HG02763 (cell line): ENCODE data around the gene GAS6.

Source experiments
- ATAC-seq: cut with Tn5 transposase; IDR thresholded peaks from one replicate; pipeline ENCODE4 v1.9.1; 2021; ENCODE audit warnings: mild to moderate bottlenecking, moderate library complexity; ENCODE audit not compliant: unreplicated experiment

Gene GAS6

GRCh38 chr13:113783200-113783881 lies 80.5 kb downstream of the GAS6 start:
- no peak for ATAC-seq

- no peak for ATAC-seq
Observed at GRCh38 chr13:113782472-113782871, 81.4 kb downstream of the GAS6 start.

GRCh38 chr13:113781571-113781970 lies 82.3 kb downstream of the GAS6 start:
- ATAC-seq, result no peak

GRCh38 chr13:113777311-113778260 lies 86.3 kb downstream of the GAS6 start:
- no peak for ATAC-seq

GRCh38 chr13:113776231-113777125 lies 87.4 kb downstream of the GAS6 start:
- ATAC-seq, result no peak

- ATAC-seq, result no peak
Observed at GRCh38 chr13:113775451-113776145, 88.3 kb downstream of the GAS6 start.

GRCh38 chr13:113774177-113775107 lies 89.4 kb downstream of the GAS6 start:
- ATAC-seq, result no peak

GRCh38 chr13:113771709-113772331 lies 92.1 kb downstream of the GAS6 start:
- ATAC-seq, result no peak

GRCh38 chr13:113770937-113771336 lies 92.9 kb downstream of the GAS6 start:
- no peak for ATAC-seq
